DOHH2 (cell line): Measurements from ENCODE around the gene STARD13.

ENCODE experiments used
- H3F3A ChIP-seq: fragments of 200-600 bp; sonication (generic), shearing (Covaris generic); 2 replicates; pipeline ENCODE4 v1.6.0; 2016; ENCODE audit warnings: antibody characterized with exemption, mild to moderate bottlenecking; ENCODE audit not compliant: control insufficient read depth, insufficient read depth
- H3K27ac ChIP-seq: fragments of 200-600 bp; sonication (generic); 2 replicates; pipeline ENCODE4 v1.5.1; 2014; ENCODE audit warnings: low read depth, mild to moderate bottlenecking, low read length, moderate library complexity
- H3K27me3 ChIP-seq: fragments of 200-600 bp; sonication (generic); 2 replicates; pipeline ENCODE4 v1.6.1; 2014; ENCODE audit warnings: mild to moderate bottlenecking, low read length, mixed read lengths; ENCODE audit not compliant: control insufficient read depth
- H3K36me3 ChIP-seq: fragments of 200-600 bp; sonication (generic); 2 replicates; pipeline ENCODE4 v1.6.1; 2014; ENCODE audit warnings: mild to moderate bottlenecking, low read length, moderate library complexity, mixed read lengths; ENCODE audit not compliant: control insufficient read depth
- H3K4me1 ChIP-seq: fragments of 200-600 bp; sonication (generic); 2 replicates; pipeline ENCODE4 v1.6.1; 2014; ENCODE audit warnings: mild to moderate bottlenecking, low read length, mixed read lengths; ENCODE audit not compliant: control insufficient read depth
- H3K4me2 ChIP-seq: fragments of 200-600 bp; sonication (generic); 2 replicates; pipeline ENCODE4 v1.6.0; 2014; ENCODE audit warnings: mild to moderate bottlenecking, low read length, moderate library complexity
- H3K4me3 ChIP-seq: fragments of 200-600 bp; sonication (generic); 2 replicates; pipeline ENCODE4 v1.5.1; 2014; ENCODE audit warnings: mild to moderate bottlenecking, low read length, mixed read lengths
- H3K79me2 ChIP-seq: fragments of 200-600 bp; sonication (generic); 2 replicates; pipeline ENCODE4 v1.6.1; 2014; ENCODE audit warnings: mild to moderate bottlenecking, low read length, mixed read lengths; ENCODE audit not compliant: control insufficient read depth
- H3K9me2 ChIP-seq: fragments of 200-600 bp; sonication (generic); replicated peaks from 2 replicates; pipeline ENCODE4 v1.6.1; 2014; ENCODE audit warnings: mild to moderate bottlenecking, low read length, mixed read lengths; ENCODE audit not compliant: control insufficient read depth
- H3K9me3 ChIP-seq: fragments of 200-600 bp; sonication (generic); 2 replicates; pipeline ENCODE4 v1.6.1; 2014; ENCODE audit warnings: antibody characterized with exemption, low read length, mixed read lengths; ENCODE audit not compliant: control insufficient read depth, insufficient read depth
- H4K20me1 ChIP-seq: fragments of 200-600 bp; sonication (generic); 2 replicates; pipeline ENCODE4 v1.6.0; 2014; ENCODE audit warnings: low read depth, mild to moderate bottlenecking, antibody characterized with exemption, low read length, moderate library complexity; ENCODE audit not compliant: control insufficient read depth, insufficient read depth
- CTCF ChIP-seq: fragments of 200-600 bp; sonication (generic); IDR thresholded peaks from one replicate; pipeline ENCODE4 v1.5.1; 2014; ENCODE audit warnings: antibody characterized with exemption, mild to moderate bottlenecking, low read depth, low read length; ENCODE audit not compliant: poor library complexity, severe bottlenecking
- EZH2phosphoT487 ChIP-seq: fragments of 200-600 bp; sonication (generic); IDR thresholded peaks from 2 replicates; pipeline ENCODE4 v1.6.1; 2017; ENCODE audit warnings: borderline replicate concordance, mild to moderate bottlenecking, antibody characterized with exemption, low read length, moderate library complexity, mixed read lengths

STARD13 gene

DNA sequence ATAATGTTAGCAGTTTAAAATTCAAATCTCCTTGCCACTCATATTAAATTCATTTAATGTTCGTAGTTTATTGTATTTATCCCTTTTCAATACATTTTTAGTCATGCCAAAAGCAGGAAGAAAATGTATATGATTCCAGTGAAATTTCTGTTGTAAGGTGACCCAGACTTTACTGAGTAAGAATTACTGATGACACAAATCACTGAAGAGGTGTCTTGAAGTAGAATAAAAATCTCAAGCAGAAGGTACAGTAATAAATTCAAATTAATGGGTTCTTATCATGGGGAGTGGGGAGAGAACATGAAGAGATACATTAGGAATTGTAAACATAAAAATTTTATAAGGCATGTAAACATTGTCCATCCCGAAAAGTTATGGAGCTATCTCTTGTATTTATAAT lies 19.9 kb downstream of the STARD13 start:
- TF ChIP-seq EZH2phosphoT487 (no peak), CTCF (no peak)
- no peaks in the 10 kb centered on the region for H3K36me3 ChIP-seq
- H3F3A ChIP-seq = no peaks in the 10 kb centered on the region
- no peak overlapping the region for H3K27ac ChIP-seq
- H3K27me3 ChIP-seq = no peaks in the 10 kb centered on the region
- H3K4me3 ChIP-seq = no peak overlapping the region
- no peaks in the 10 kb centered on the region for H3K79me2 ChIP-seq
- H4K20me1 ChIP-seq = no peaks in the 10 kb centered on the region
- no peak overlapping the region for H3K4me2 ChIP-seq
- no peaks in the 10 kb centered on the region for H3K9me3 ChIP-seq
- H3K9me2 ChIP-seq = no peaks in the 10 kb centered on the region
- no peaks in the 10 kb centered on the region for H3K4me1 ChIP-seq

- Histone ChIP-seq H3K36me3 (no peaks in the 10 kb centered on the region), H3K4me1 (no peaks in the 10 kb centered on the region), H3K9me2 (no peaks in the 10 kb centered on the region), H3K79me2 (no peaks in the 10 kb centered on the region), H3K27me3 (no peaks in the 10 kb centered on the region), H3K4me3 (no peak overlapping the region), H3K4me2 (no peak overlapping the region), H3F3A (no peaks in the 10 kb centered on the region), H3K27ac (no peak overlapping the region), H3K9me3 (no peaks in the 10 kb centered on the region), H4K20me1 (no peaks in the 10 kb centered on the region)
- TF ChIP-seq CTCF (no peak), EZH2phosphoT487 (no peak)
Measured at GRCh38 chr13:33265133-33265532, 20.4 kb downstream of the STARD13 start.

GRCh38 chr13:33264620-33264978 lies 21.0 kb downstream of the STARD13 start:
- no peaks in the 10 kb centered on the region for H3K27me3 ChIP-seq
- no peaks in the 10 kb centered on the region for H3K9me3 ChIP-seq
- no peaks in the 10 kb centered on the region for H4K20me1 ChIP-seq
- H3F3A ChIP-seq = no peaks in the 10 kb centered on the region
- H3K79me2 ChIP-seq = no peaks in the 10 kb centered on the region
- H3K27ac ChIP-seq = no peak overlapping the region
- H3K36me3 ChIP-seq = no peaks in the 10 kb centered on the region
- TF ChIP-seq EZH2phosphoT487 (no peak), CTCF (no peak)
- no peaks in the 10 kb centered on the region for H3K4me1 ChIP-seq
- H3K4me3 ChIP-seq = no peak overlapping the region
- no peak overlapping the region for H3K4me2 ChIP-seq
- no peaks in the 10 kb centered on the region for H3K9me2 ChIP-seq

DNA sequence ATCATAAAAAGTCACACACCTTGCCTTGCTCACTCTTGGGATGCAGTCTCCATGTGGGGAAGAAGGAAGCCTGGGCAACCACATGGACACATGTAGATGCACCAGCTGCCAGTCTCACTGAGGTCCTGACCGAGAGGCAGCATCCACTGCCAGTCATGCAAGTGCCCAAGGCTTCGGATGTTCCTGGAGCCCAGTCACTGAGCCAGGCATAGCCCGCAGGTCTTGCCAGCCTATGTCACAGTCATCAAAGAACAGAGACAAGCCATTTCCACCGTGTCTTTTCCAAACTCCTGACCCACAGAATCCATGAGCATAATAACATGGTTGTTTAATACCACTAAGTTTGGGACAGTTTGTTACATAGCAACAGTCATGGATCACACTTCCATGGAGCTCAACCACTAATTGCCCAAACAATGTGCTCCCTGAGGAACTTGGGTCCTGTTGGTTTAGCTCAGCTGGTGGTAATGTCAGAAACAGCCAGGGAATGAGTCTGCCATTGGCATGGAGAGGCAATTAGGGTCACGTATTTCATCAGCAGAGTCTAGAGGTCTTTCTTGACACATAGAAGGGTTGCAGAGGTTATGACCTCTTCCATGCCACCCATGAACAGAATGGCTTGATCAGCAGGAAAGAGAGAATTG lies 21.5 kb downstream of the STARD13 start:
- TF ChIP-seq CTCF (no peak), EZH2phosphoT487 (no peak)
- Histone ChIP-seq H4K20me1 (no peaks in the 10 kb centered on the region), H3F3A (no peaks in the 10 kb centered on the region), H3K27me3 (no peaks in the 10 kb centered on the region), H3K4me1 (no peaks in the 10 kb centered on the region), H3K4me3 (no peak overlapping the region), H3K9me2 (no peaks in the 10 kb centered on the region), H3K4me2 (no peak overlapping the region), H3K9me3 (no peaks in the 10 kb centered on the region), H3K36me3 (no peaks in the 10 kb centered on the region), H3K27ac (no peak overlapping the region), H3K79me2 (no peaks in the 10 kb centered on the region)
